Measurements from ENCODE around the gene IFI6. TPM values are rescaled to one million over a fixed set of nuclear protein-coding genes. Genes with fewer than 3 reads are reported as not detected.
"Not testable (repeated sequence)": the region's sequence is repeated elsewhere in the genome, so short reads cannot be mapped to it uniquely, and the experiment has no call there.

Gene IFI6
- total and polyA plus RNA-seq, 2 experiments from 2014 or later: 31.9 to 50.2 TPM

DNA sequence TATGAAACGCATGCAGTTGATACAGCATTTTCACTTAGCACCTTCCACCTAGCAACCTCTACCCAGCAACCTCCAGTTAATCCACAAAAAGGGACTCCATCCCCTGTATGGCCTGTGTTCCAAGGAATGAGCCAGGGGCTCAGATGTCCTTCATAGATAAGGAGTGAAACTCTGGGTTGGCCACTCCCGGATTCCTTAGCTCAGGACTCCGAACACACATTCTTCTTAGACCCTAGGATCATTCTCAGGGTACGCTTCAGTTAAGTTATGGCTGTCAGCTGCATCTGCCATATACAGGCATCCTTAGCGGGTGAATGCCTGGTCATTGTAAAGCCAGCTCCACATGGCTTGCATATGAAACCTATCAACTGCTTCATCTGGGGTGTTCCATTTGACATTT, 15.9 kb upstream of the IFI6 start:
- Histone ChIP-seq H3K36me3 (ENCODE audit: low read depth) (no peaks in the 10 kb centered on the region), H3K27ac (no peak overlapping the region), H3K9me2 (ENCODE audit: insufficient read depth) (no peaks in the 10 kb centered on the region), H3F3A (ENCODE audit: insufficient read depth) (peaks cover 15% of the 10 kb centered on the region), H2AFZ (no peak overlapping the region), H3K79me2 (ENCODE audit: insufficient read depth) (no peaks in the 10 kb centered on the region), H3K4me2 (ENCODE audit: unreplicated experiment) (no peak overlapping the region), H4K20me1 (ENCODE audit: insufficient read depth) (no peaks in the 10 kb centered on the region), H3K4me3 (no peak overlapping the region), H3K9ac (no peak overlapping the region), H3K9me3 (ENCODE audit: low read depth) (no peaks in the 10 kb centered on the region), H3K27me3 (replicated peaks; ENCODE audit: insufficient read depth) (no peaks in the 10 kb centered on the region), H3K4me1 (ENCODE audit: insufficient read depth) (peaks cover 14% of the 10 kb centered on the region)
- in situ Hi-C loops (cut with MboI): no loop called here
- WGBS, 2 experiments (ENCODE audit: low coverage in 1 of 2, low lambda C conversion rate in 2 of 2, missing lambda C conversion rate in 2 of 2): 86 to 87% methylated on average over 5 of the region's 5 CpGs
- no peak for TF ChIP-seq EZH2 (IDR thresholded peaks at IDR 0.05; ENCODE audit: insufficient read depth, poor library complexity, severe bottlenecking)
- no peak for TF ChIP-seq EZH2phosphoT487 (IDR thresholded peaks at IDR 0.05; ENCODE audit: insufficient read depth, low read depth)
- DNase-seq: no peak

GRCh38 chr1:27686223-27686990, 14.4 kb upstream of the IFI6 start:
- Histone ChIP-seq H3K79me2 (ENCODE audit: insufficient read depth) (no peaks in the 10 kb centered on the region), H3K9me3 (ENCODE audit: low read depth) (no peaks in the 10 kb centered on the region), H3F3A (ENCODE audit: insufficient read depth) (peaks cover 15% of the 10 kb centered on the region), H3K27ac (no peak overlapping the region), H3K4me3 (no peak overlapping the region), H3K9ac (no peak overlapping the region), H3K4me2 (ENCODE audit: unreplicated experiment) (no peak overlapping the region), H3K36me3 (ENCODE audit: low read depth) (no peaks in the 10 kb centered on the region), H3K9me2 (ENCODE audit: insufficient read depth) (no peaks in the 10 kb centered on the region), H4K20me1 (ENCODE audit: insufficient read depth) (no peaks in the 10 kb centered on the region), H3K27me3 (replicated peaks; ENCODE audit: insufficient read depth) (no peaks in the 10 kb centered on the region), H2AFZ (no peak overlapping the region), H3K4me1 (ENCODE audit: insufficient read depth) (peaks cover 14% of the 10 kb centered on the region)
- WGBS, 2 experiments (ENCODE audit: low coverage in 1 of 2, low lambda C conversion rate in 2 of 2, missing lambda C conversion rate in 2 of 2): 59 to 60% methylated on average over 17 to 21 of the region's 21 CpGs
- in situ Hi-C loops (cut with MboI): no loop called here
- DNase-seq: no peak
- TF ChIP-seq EZH2 (IDR thresholded peaks at IDR 0.05; ENCODE audit: insufficient read depth, poor library complexity, severe bottlenecking) (no peak), EZH2phosphoT487 (IDR thresholded peaks at IDR 0.05; ENCODE audit: insufficient read depth, low read depth) (no peak)

- 68 to 69% methylated on average over 2 of the region's 2 CpGs for WGBS, 2 experiments (ENCODE audit: low coverage in 1 of 2, low lambda C conversion rate in 2 of 2, missing lambda C conversion rate in 2 of 2)
- Histone ChIP-seq H4K20me1 (ENCODE audit: insufficient read depth) (no peaks in the 10 kb centered on the region), H3K4me2 (ENCODE audit: unreplicated experiment) (no peak overlapping the region), H3K79me2 (ENCODE audit: insufficient read depth) (no peaks in the 10 kb centered on the region), H3K27ac (no peak overlapping the region), H3K9ac (no peak overlapping the region), H3F3A (ENCODE audit: insufficient read depth) (peaks cover 4% of the 10 kb centered on the region; the same call in 1 of the 2 replicates), H3K4me3 (no peak overlapping the region), H3K36me3 (ENCODE audit: low read depth) (no peaks in the 10 kb centered on the region), H3K4me1 (ENCODE audit: insufficient read depth) (peaks cover 3% of the 10 kb centered on the region), H2AFZ (no peak overlapping the region), H3K27me3 (replicated peaks; ENCODE audit: insufficient read depth) (no peaks in the 10 kb centered on the region), H3K9me2 (ENCODE audit: insufficient read depth) (no peaks in the 10 kb centered on the region), H3K9me3 (ENCODE audit: low read depth) (no peaks in the 10 kb centered on the region)
- no peak for DNase-seq
- in situ Hi-C loops (cut with MboI): no loop called here
- no peak for TF ChIP-seq EZH2phosphoT487 (IDR thresholded peaks at IDR 0.05; ENCODE audit: insufficient read depth, low read depth)
- TF ChIP-seq EZH2 (IDR thresholded peaks at IDR 0.05; ENCODE audit: insufficient read depth, poor library complexity, severe bottlenecking): no peak
Measured at GRCh38 chr1:27684176-27684575, 12.2 kb upstream of the IFI6 start.

GRCh38 chr1:27682351-27682944, 10.5 kb upstream of the IFI6 start:
- Histone ChIP-seq H3K4me1 (ENCODE audit: insufficient read depth) (no peaks in the 10 kb centered on the region), H3K4me3 (no peak overlapping the region), H3K9ac (no peak overlapping the region), H3K27me3 (replicated peaks; ENCODE audit: insufficient read depth) (no peaks in the 10 kb centered on the region), H3K79me2 (ENCODE audit: insufficient read depth) (no peaks in the 10 kb centered on the region), H3K36me3 (ENCODE audit: low read depth) (no peaks in the 10 kb centered on the region), H3K9me2 (ENCODE audit: insufficient read depth) (no peaks in the 10 kb centered on the region), H3K4me2 (ENCODE audit: unreplicated experiment) (no peak overlapping the region), H4K20me1 (ENCODE audit: insufficient read depth) (no peaks in the 10 kb centered on the region), H3K27ac (no peak overlapping the region), H3K9me3 (ENCODE audit: low read depth) (no peaks in the 10 kb centered on the region), H3F3A (ENCODE audit: insufficient read depth) (no peaks in the 10 kb centered on the region), H2AFZ (no peak overlapping the region)
- WGBS, 2 experiments (ENCODE audit: low coverage in 1 of 2, low lambda C conversion rate in 2 of 2, missing lambda C conversion rate in 2 of 2): 68 to 76% methylated on average over 5 of the region's 5 CpGs
- DNase-seq: no peak
- in situ Hi-C loops (cut with MboI): no loop called here
- TF ChIP-seq EZH2 (IDR thresholded peaks at IDR 0.05; ENCODE audit: insufficient read depth, poor library complexity, severe bottlenecking): no peak
- no peak for TF ChIP-seq EZH2phosphoT487 (IDR thresholded peaks at IDR 0.05; ENCODE audit: insufficient read depth, low read depth)

DNA sequence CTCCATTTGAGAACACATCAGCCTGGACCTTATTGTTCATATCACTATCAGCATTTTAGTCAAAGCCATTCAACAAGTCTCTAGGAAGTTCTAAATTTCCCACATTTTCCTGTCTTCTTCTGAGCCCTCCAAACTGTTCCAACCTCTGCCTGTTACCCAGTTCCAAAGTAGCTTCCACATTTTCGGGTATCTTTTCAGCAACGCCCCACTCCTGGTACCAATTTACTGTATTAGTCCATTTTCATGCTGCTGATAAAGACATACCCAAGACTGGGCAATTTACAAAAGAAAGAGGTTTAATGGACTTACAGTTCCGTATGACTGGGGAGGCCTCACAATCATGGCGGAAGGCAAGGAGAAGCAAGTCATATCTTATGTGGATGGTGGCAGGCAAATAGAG, 9.6 kb upstream of the IFI6 start:
- H2AFZ ChIP-seq; H3K4me2 ChIP-seq (ENCODE audit: unreplicated experiment); H3F3A ChIP-seq (ENCODE audit: insufficient read depth); H3K9ac ChIP-seq; H3K9me2 ChIP-seq (ENCODE audit: insufficient read depth); in situ Hi-C loops (cut with MboI); H3K36me3 ChIP-seq (ENCODE audit: low read depth); DNase-seq; H3K27ac ChIP-seq; H3K27me3 ChIP-seq (replicated peaks; ENCODE audit: insufficient read depth); H3K4me3 ChIP-seq; H3K4me1 ChIP-seq (ENCODE audit: insufficient read depth); H3K9me3 ChIP-seq (ENCODE audit: low read depth); H4K20me1 ChIP-seq (ENCODE audit: insufficient read depth); H3K79me2 ChIP-seq (ENCODE audit: insufficient read depth): not testable (repeated sequence)
- 85 to 89% methylated on average over 4 of the region's 4 CpGs for WGBS, 2 experiments (ENCODE audit: low coverage in 1 of 2, low lambda C conversion rate in 2 of 2, missing lambda C conversion rate in 2 of 2)

DNA sequence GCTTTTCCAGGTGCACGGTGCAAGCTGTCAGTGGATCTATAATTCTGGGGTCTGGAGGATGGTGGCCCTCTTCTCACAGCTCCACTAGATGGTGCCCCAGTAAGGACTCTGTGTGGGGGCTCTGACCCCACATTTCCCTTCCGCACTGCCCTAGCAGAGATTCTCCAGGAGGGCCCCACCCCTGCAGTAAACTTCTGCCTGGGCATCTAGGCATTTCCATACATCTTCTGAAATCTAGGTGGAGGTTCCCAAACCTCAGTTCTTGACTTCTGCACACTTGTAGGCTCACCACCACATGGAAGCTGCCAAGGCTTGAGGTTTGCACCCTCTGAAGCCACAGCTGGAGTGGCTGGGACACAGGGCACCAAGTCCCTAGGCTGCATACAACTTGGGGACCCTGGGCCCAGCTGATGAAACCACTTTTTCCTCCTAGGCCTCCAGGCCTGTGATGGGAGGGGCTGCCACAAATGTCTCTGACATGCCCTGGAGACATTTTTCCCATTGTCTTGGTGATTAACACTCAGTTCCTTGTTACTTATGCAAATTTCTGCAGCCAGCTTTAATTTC, 8.3 kb upstream of the IFI6 start:
- H3K4me2 ChIP-seq (ENCODE audit: unreplicated experiment); in situ Hi-C loops (cut with MboI); H3K4me3 ChIP-seq; H3F3A ChIP-seq (ENCODE audit: insufficient read depth); H3K9me3 ChIP-seq (ENCODE audit: low read depth); H3K27ac ChIP-seq; H3K36me3 ChIP-seq (ENCODE audit: low read depth); DNase-seq; H3K79me2 ChIP-seq (ENCODE audit: insufficient read depth); H3K9me2 ChIP-seq (ENCODE audit: insufficient read depth); H2AFZ ChIP-seq; H3K9ac ChIP-seq; H3K4me1 ChIP-seq (ENCODE audit: insufficient read depth); H4K20me1 ChIP-seq (ENCODE audit: insufficient read depth); H3K27me3 ChIP-seq (replicated peaks; ENCODE audit: insufficient read depth): not testable (repeated sequence)
- 58 to 64% methylated on average over 2 of the region's 2 CpGs for WGBS, 2 experiments (ENCODE audit: low coverage in 1 of 2, low lambda C conversion rate in 2 of 2, missing lambda C conversion rate in 2 of 2)
